ENCODE data around the gene PDCL2. TPM values are rescaled to one million over a fixed set of nuclear protein-coding genes. Genes with fewer than 3 reads are reported as not detected.
A peak's percentile ranks its signal among the peaks of the same experiment; 100 is the strongest.
"Not testable (repeated sequence)": the region's sequence is repeated elsewhere in the genome, so short reads cannot be mapped to it uniquely, and the experiment has no call there.

Gene PDCL2
- polyA plus RNA-seq, 3 donors: not detected

- Histone ChIP-seq H3K9ac (ENCODE audit: insufficient read depth, low read length, poor library complexity, severe bottlenecking) (no peak overlapping the region), H3K4me3 (replicated peaks in 1 of 3; ENCODE audit: low read depth in 2 of 3, low read length in 3 of 3) (no peak overlapping the region), H3K36me3 (replicated peaks in 1 of 2; ENCODE audit: control insufficient read depth in 1 of 2, insufficient read depth in 2 of 2, low read length in 2 of 2) (no peaks in the 10 kb centered on the region), H3K4me1 (ENCODE audit: control insufficient read depth in 1 of 2, insufficient read depth in 2 of 2, low read length in 2 of 2) (peaks cover 0 to 5% of the 10 kb centered on the region in 2 donors), H4K20me1 (ENCODE audit: insufficient read depth, low read length) (no peaks in the 10 kb centered on the region), H2AFZ (ENCODE audit: insufficient read depth, low read depth, low read length, poor library complexity, severe bottlenecking) (no peak overlapping the region), H3K4me2 (replicated peaks; ENCODE audit: extremely low read depth, low read length, poor library complexity, severe bottlenecking) (no peak overlapping the region), H3K27ac (ENCODE audit: low read depth in 1 of 2, low read length in 2 of 2) (no peak overlapping the region), H3K27me3 (ENCODE audit: control insufficient read depth in 2 of 2, insufficient read depth in 2 of 2, low read length in 2 of 2) (peaks cover 45 to 48% of the 10 kb centered on the region in 2 donors), H3K79me2 (ENCODE audit: insufficient read depth, low read length) (no peaks in the 10 kb centered on the region), H3K9me3 (replicated peaks in 1 of 2; ENCODE audit: control insufficient read depth in 1 of 2, insufficient read depth in 1 of 2, low read length in 2 of 2) (peaks cover 0 to 22% of the 10 kb centered on the region in 2 donors)
- WGBS (ENCODE audit: insufficient coverage): no CpG with 5 or more reads among the region's 6 CpGs
- TF ChIP-seq CTCF (IDR thresholded peaks at IDR 0.05): no peak
- peaks cover 6% of the 10 kb centered on the region for H3K4me1 Mint-ChIP-seq
- no peak for DNase-seq
- H3K27me3 Mint-ChIP-seq (ENCODE audit: low read depth in 3 of 3): peaks cover 50 to 68% (median 55%) of the 10 kb centered on the region in 3 donors
- peak overlapping the region in 1 of 2 donors; percentile 52 for H3K4me3 Mint-ChIP-seq
- H3K27ac Mint-ChIP-seq: no peak overlapping the region
- H3K9me3 Mint-ChIP-seq: peaks cover 2 to 11% (median 4%) of the 10 kb centered on the region in 7 donors
- H3K36me3 Mint-ChIP-seq: peaks cover 0 to 4% of the 10 kb centered on the region in 2 donors
- intact Hi-C loops (cut with micrococcal nuclease): no loop called here
Measured at GRCh38 chr4:55633903-55634302, 41.9 kb upstream of the PDCL2 start.

- no peak overlapping the region for H3K9ac ChIP-seq (ENCODE audit: insufficient read depth, low read length, poor library complexity, severe bottlenecking)
- Mint-ChIP-seq H3K27me3 (ENCODE audit: low read depth in 3 of 3) (peaks cover 0 to 5% (median 4%) of the 10 kb centered on the region in 3 donors), H3K4me1 (no peaks in the 10 kb centered on the region), H3K9me3 (peaks cover 0 to 3% (median 1%) of the 10 kb centered on the region in 7 donors), H3K27ac (no peak overlapping the region), H3K4me3 (no peak overlapping the region), H3K36me3 (no peaks in the 10 kb centered on the region)
- no peaks in the 10 kb centered on the region for H4K20me1 ChIP-seq (ENCODE audit: insufficient read depth, low read length)
- DNase-seq: no peak
- H3K27ac ChIP-seq (ENCODE audit: low read depth in 1 of 2, low read length in 2 of 2): no peak overlapping the region
- intact Hi-C loops (cut with micrococcal nuclease): no loop called here
- no peaks in the 10 kb centered on the region for H3K79me2 ChIP-seq (ENCODE audit: insufficient read depth, low read length)
- no peaks in the 10 kb centered on the region for H3K27me3 ChIP-seq (ENCODE audit: control insufficient read depth in 2 of 2, insufficient read depth in 2 of 2, low read length in 2 of 2)
- TF ChIP-seq CTCF (IDR thresholded peaks at IDR 0.05): no peak
- no peak overlapping the region for H3K4me3 ChIP-seq (replicated peaks in 1 of 3; ENCODE audit: low read depth in 2 of 3, low read length in 3 of 3)
- H3K9me3 ChIP-seq (replicated peaks in 1 of 2; ENCODE audit: control insufficient read depth in 1 of 2, insufficient read depth in 1 of 2, low read length in 2 of 2): no peaks in the 10 kb centered on the region
- WGBS (ENCODE audit: insufficient coverage): no CpG with 5 or more reads among the region's 2 CpGs
- no peak overlapping the region for H3K4me2 ChIP-seq (replicated peaks; ENCODE audit: extremely low read depth, low read length, poor library complexity, severe bottlenecking)
- no peaks in the 10 kb centered on the region for H3K4me1 ChIP-seq (ENCODE audit: control insufficient read depth in 1 of 2, insufficient read depth in 2 of 2, low read length in 2 of 2)
- no peak overlapping the region for H2AFZ ChIP-seq (ENCODE audit: insufficient read depth, low read depth, low read length, poor library complexity, severe bottlenecking)
- H3K36me3 ChIP-seq (replicated peaks in 1 of 2; ENCODE audit: control insufficient read depth in 1 of 2, insufficient read depth in 2 of 2, low read length in 2 of 2): no peaks in the 10 kb centered on the region
Measured at GRCh38 chr4:55625835-55626234, 33.8 kb upstream of the PDCL2 start.

GRCh38 chr4:55624063-55624462, 32.0 kb upstream of the PDCL2 start:
- H3K4me2 ChIP-seq (replicated peaks; ENCODE audit: extremely low read depth, low read length, poor library complexity, severe bottlenecking); H3K4me3 ChIP-seq (replicated peaks in 1 of 3; ENCODE audit: low read depth in 2 of 3, low read length in 3 of 3); H3K36me3 Mint-ChIP-seq; H3K4me3 Mint-ChIP-seq; H3K4me1 ChIP-seq (ENCODE audit: control insufficient read depth in 1 of 2, insufficient read depth in 2 of 2, low read length in 2 of 2); H3K4me1 Mint-ChIP-seq; H3K9me3 Mint-ChIP-seq; intact Hi-C loops (cut with micrococcal nuclease); H2AFZ ChIP-seq (ENCODE audit: insufficient read depth, low read depth, low read length, poor library complexity, severe bottlenecking); H3K27ac Mint-ChIP-seq; H3K27me3 Mint-ChIP-seq (ENCODE audit: low read depth in 3 of 3); H3K36me3 ChIP-seq (replicated peaks in 1 of 2; ENCODE audit: control insufficient read depth in 1 of 2, insufficient read depth in 2 of 2, low read length in 2 of 2); H3K9ac ChIP-seq (ENCODE audit: insufficient read depth, low read length, poor library complexity, severe bottlenecking); DNase-seq; H3K27ac ChIP-seq (ENCODE audit: low read depth in 1 of 2, low read length in 2 of 2); H3K79me2 ChIP-seq (ENCODE audit: insufficient read depth, low read length); H4K20me1 ChIP-seq (ENCODE audit: insufficient read depth, low read length); H3K27me3 ChIP-seq (ENCODE audit: control insufficient read depth in 2 of 2, insufficient read depth in 2 of 2, low read length in 2 of 2); H3K9me3 ChIP-seq (replicated peaks in 1 of 2; ENCODE audit: control insufficient read depth in 1 of 2, insufficient read depth in 1 of 2, low read length in 2 of 2): not testable (repeated sequence)
- no CpG with 5 or more reads among the region's 1 CpG for WGBS (ENCODE audit: insufficient coverage)

Data from CD14-positive monocyte (primary cell).